ENCODE results near the gene SETBP1. TPM values are rescaled to one million over a fixed set of nuclear protein-coding genes. Genes with fewer than 3 reads are reported as not detected.

The SETBP1 gene
- total RNA-seq, 1 donor from 2014 or later: 39.5 TPM

DNA sequence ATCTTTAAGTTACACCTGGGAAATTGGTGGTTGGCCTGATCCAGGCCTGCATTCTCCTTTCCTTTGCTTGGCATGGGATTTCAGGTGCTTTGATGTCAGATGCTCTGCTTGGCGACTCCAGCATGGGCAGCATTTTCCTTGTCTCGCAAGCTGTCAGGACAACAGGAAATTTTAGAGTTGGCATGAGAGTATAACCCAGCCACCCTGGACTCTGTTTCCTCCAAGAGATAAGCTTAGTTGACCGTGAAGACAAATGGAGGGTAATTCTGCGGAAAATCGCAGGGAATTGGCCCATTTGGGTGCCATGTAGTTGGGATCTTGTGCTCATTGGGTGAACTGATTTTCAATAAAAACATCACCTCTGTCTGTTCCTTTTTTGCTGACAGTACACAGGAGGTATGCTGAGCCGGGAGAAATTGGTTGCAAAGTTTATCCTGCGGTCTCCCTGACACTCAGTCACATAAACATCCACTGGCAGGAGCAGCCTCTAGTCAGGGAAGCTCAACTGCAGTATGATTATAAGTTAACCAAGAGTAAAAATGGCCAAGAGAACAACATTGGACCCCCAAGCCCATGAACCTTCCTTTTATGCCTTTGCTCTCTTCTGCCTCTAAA, 409.9 kb downstream of the SETBP1 start:
- no peak for ATAC-seq
- Histone ChIP-seq H3K36me3 (no peaks in the 10 kb centered on the region), H3K4me3 (no peak overlapping the region), H3K4me1 (no peaks in the 10 kb centered on the region), H3K27ac (no peak overlapping the region), H3K27me3 (no peaks in the 10 kb centered on the region), H3K9me3 (no peaks in the 10 kb centered on the region)
- TF ChIP-seq, protein P1, sequence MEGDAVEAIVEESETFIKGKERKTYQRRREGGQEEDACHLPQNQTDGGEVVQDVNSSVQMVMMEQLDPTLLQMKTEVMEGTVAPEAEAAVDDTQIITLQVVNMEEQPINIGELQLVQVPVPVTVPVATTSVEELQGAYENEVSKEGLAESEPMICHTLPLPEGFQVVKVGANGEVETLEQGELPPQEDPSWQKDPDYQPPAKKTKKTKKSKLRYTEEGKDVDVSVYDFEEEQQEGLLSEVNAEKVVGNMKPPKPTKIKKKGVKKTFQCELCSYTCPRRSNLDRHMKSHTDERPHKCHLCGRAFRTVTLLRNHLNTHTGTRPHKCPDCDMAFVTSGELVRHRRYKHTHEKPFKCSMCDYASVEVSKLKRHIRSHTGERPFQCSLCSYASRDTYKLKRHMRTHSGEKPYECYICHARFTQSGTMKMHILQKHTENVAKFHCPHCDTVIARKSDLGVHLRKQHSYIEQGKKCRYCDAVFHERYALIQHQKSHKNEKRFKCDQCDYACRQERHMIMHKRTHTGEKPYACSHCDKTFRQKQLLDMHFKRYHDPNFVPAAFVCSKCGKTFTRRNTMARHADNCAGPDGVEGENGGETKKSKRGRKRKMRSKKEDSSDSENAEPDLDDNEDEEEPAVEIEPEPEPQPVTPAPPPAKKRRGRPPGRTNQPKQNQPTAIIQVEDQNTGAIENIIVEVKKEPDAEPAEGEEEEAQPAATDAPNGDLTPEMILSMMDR (IDR thresholded peaks at IDR 0.05): no peak
- intact Hi-C loops (cut with DNase I): no loop called here
- DNase-seq: no peak

DNA sequence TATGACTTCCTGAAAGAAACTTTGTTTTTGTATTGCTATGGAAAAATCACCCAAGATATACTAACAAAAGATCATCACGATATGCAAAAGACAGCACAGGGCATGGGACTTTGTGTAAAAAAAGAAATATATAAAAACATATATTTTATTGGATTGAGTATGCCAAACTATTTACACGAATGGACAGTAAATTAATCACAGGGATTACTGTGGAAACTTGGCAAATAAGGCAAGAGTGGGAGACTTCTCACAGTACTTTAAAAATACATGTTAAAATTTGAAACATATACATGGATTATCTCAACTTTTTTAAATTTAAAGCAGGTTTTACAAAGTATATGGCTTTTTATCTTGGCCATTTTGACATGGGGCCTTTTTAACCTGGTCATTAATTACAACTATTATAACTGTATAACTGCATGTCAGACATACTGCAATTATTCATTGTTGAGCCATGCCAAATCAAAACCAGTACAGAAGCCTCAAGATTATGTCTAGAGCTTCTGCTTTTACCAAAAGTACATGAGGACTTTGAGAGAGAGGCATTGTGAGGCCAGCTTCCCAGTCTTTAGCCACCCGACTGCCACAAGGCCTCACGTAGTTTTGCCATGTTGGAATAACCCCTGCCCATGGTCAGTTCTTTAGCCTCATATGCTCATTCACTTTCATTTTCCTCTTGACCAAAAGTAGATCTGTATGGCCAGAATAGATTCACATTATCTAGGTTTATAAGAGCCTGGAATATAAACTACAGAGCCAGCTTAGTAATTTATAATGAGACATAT, 419.8 kb downstream of the SETBP1 start:
- ATAC-seq: no peak
- no peaks in the 10 kb centered on the region for H3K9me3 ChIP-seq
- DNase-seq: no peak
- TF ChIP-seq, protein P1 (IDR thresholded peaks at IDR 0.05): no peak
- H3K4me1 ChIP-seq: no peaks in the 10 kb centered on the region
- H3K27me3 ChIP-seq: no peaks in the 10 kb centered on the region
- intact Hi-C loops (cut with DNase I): no loop called here
- no peak overlapping the region for H3K27ac ChIP-seq
- H3K4me3 ChIP-seq: no peak overlapping the region
- no peaks in the 10 kb centered on the region for H3K36me3 ChIP-seq

DNA sequence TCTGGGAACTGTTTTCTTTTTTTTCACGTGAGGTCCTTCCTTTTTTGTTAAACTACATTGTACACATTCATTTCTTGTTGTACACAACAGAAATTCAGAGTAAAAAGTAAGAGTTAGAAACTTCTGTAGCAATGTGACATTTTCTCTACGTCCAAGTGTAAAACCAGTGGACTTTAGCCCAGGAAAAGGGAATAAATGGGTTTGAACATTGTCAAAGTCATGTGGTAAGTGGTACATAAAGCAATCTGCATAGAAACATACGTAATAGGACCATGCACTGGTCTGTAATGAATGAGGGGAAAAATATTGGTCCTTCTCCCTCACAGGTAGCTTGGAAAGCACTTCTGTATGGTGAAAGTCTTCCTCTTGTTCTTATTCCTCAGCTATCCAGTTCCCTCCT, 421.4 kb downstream of the SETBP1 start:
- DNase-seq: no peak
- ATAC-seq: no peak

DNA sequence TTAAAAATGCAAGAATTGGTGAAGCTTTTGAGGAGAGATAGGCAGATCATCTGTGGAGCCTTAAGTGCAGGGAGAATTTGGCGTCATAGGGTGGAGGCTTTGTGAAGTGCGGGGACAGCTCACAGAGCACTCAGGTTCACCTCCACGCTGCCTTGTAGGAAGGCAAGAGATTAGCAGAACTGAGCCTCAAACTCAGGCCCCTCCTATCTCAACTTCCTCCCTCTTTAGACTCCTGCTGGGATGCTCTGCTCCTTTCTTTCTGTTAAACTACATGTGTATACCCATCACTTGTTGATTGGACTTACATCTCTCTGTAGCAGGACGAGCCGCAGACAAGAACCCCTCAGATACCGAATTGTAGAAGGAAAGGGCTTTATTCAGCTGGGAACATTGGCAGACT, 422.2 kb downstream of the SETBP1 start:
- DNase-seq: no peak
- intact Hi-C loops (cut with DNase I): no loop called here
- no peak overlapping the region for H3K27ac ChIP-seq
- no peak overlapping the region for H3K4me3 ChIP-seq
- H3K9me3 ChIP-seq: no peaks in the 10 kb centered on the region
- H3K4me1 ChIP-seq: no peaks in the 10 kb centered on the region
- ATAC-seq: peak; percentile 27
- no peaks in the 10 kb centered on the region for H3K27me3 ChIP-seq
- TF ChIP-seq, protein P1 (IDR thresholded peaks at IDR 0.05): no peak
- no peaks in the 10 kb centered on the region for H3K36me3 ChIP-seq

More for the DNA sequence above, 421.4 kb downstream of the SETBP1 start:
- H3K36me3 ChIP-seq: no peaks in the 10 kb centered on the region
- H3K4me3 ChIP-seq: no peak overlapping the region
- no peak overlapping the region for H3K27ac ChIP-seq
- no peaks in the 10 kb centered on the region for H3K9me3 ChIP-seq
- no peaks in the 10 kb centered on the region for H3K27me3 ChIP-seq
- H3K4me1 ChIP-seq: no peaks in the 10 kb centered on the region
- TF ChIP-seq, protein P1 (IDR thresholded peaks at IDR 0.05): no peak
- intact Hi-C loops (cut with DNase I): no loop called here

DNA sequence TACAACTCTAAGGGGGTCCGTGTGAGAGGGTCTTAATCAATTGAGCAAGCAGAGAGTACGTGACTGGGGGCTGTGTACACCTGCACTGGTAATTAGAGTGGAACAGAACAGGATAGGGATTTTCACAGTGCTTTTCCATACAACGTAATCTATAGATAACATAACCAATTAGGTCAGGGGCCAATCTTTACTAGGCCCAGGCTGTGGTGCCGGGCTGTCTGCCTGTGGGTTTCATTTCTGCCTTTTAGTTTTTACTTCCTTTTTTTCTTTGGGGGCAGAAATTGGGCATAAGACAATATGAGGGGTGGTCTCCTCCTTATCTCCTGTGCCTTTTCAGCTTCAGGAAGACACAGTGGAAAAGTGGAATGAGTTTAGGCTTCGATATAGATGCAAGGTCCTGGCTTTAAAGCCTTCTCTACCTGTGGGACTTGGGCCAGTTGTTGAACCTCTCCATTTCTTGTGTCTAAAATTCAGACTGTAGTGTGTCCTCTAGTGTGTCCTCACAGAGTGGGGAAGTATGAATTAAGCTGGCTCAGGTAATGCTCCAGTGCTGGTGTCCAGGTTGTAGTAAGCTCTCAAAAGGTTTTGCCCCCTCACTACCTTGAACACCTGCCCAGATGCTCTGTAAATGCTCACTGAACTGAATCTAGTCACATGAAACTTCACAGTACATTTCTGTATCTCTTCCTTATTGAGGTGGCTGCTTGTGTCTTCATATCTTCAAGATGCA, 422.8 kb downstream of the SETBP1 start:
- intact Hi-C loops (cut with DNase I): no loop called here
- H3K9me3 ChIP-seq: no peaks in the 10 kb centered on the region
- H3K36me3 ChIP-seq: no peaks in the 10 kb centered on the region
- no peak overlapping the region for H3K27ac ChIP-seq
- DNase-seq (no peak), ATAC-seq (no peak)
- TF ChIP-seq, protein P1 (IDR thresholded peaks at IDR 0.05): no peak
- H3K27me3 ChIP-seq: no peaks in the 10 kb centered on the region
- no peak overlapping the region for H3K4me3 ChIP-seq
- H3K4me1 ChIP-seq: no peaks in the 10 kb centered on the region
